Stimulated activated CD4-positive, alpha-beta T cell treated with anti-CD3 and anti-CD28 coated beads, TNF-alpha, amount 100 ng/mL, for 1 hour (primary cell): ENCODE measurements around the gene NUP210.
"Not testable (repeated sequence)": the region's sequence is repeated elsewhere in the genome, so short reads cannot be mapped to it uniquely, and the experiment has no call there.

Experiments used
- DNase-seq, 3 donors: peaks; one replicate each; pipeline ENCODE4 v3.0.0-alpha.2; 2020; ENCODE audit warnings: low read depth in 3 of 3, low spot score in 1 of 3

Gene NUP210

GRCh38 chr3:13407475-13407874 lies 12.6 kb downstream of the NUP210 start:
- DNase-seq = no peak

- DNase-seq = no peak
Observed at GRCh38 chr3:13406190-13406589, 13.9 kb downstream of the NUP210 start.

- DNase-seq = no peak
Observed at GRCh38 chr3:13405614-13406013, 14.5 kb downstream of the NUP210 start.

- DNase-seq = no peak
Observed at GRCh38 chr3:13404626-13405452, 15.3 kb downstream of the NUP210 start.

GRCh38 chr3:13403847-13404246 lies 16.3 kb downstream of the NUP210 start:
- DNase-seq = no peak

- no peak for DNase-seq
Observed at GRCh38 chr3:13403213-13403819, 16.8 kb downstream of the NUP210 start.

- DNase-seq = no peak
Observed at GRCh38 chr3:13401149-13401548, 19.0 kb downstream of the NUP210 start.

- no peak for DNase-seq
Observed at GRCh38 chr3:13400114-13400673, 19.9 kb downstream of the NUP210 start.

- no peak for DNase-seq
Observed at GRCh38 chr3:13399603-13400002, 20.5 kb downstream of the NUP210 start.

GRCh38 chr3:13397316-13397715 lies 22.8 kb downstream of the NUP210 start:
- DNase-seq = no peak

GRCh38 chr3:13394363-13394762 lies 25.8 kb downstream of the NUP210 start:
- no peak for DNase-seq

- DNase-seq = no peak
Observed at GRCh38 chr3:13393427-13394360, 26.4 kb downstream of the NUP210 start.

- DNase-seq = no peak
Observed at GRCh38 chr3:13391308-13391707, 28.8 kb downstream of the NUP210 start.

- no peak for DNase-seq
Observed at GRCh38 chr3:13389378-13389777, 30.7 kb downstream of the NUP210 start.

GRCh38 chr3:13388816-13389215 lies 31.3 kb downstream of the NUP210 start:
- DNase-seq = no peak

GRCh38 chr3:13385373-13385965 lies 34.7 kb downstream of the NUP210 start:
- no peak for DNase-seq

GRCh38 chr3:13380971-13381370 lies 39.2 kb downstream of the NUP210 start:
- DNase-seq = no peak

GRCh38 chr3:13379201-13379830 lies 40.8 kb downstream of the NUP210 start:
- DNase-seq = no peak

GRCh38 chr3:13378155-13378554 lies 42.0 kb downstream of the NUP210 start:
- no peak for DNase-seq

- DNase-seq = not testable (repeated sequence)
Observed at GRCh38 chr3:13377741-13378140, 42.4 kb downstream of the NUP210 start.
